HFFc6 (cell line): ENCODE measurements around the gene HAL. TPM values are rescaled to one million over a fixed set of nuclear protein-coding genes. Genes with fewer than 3 reads are reported as not detected.

Experiments
- DNase-seq: peaks from one replicate; pipeline ENCODE4 v3.0.0-alpha.2; 2018
- H3K27ac Mint-ChIP-seq: 2 replicates; pipeline ENCODE4 v1.8.0; 2020; ENCODE audit warnings: mild to moderate bottlenecking, mixed read lengths
- H3K27me3 Mint-ChIP-seq: 2 replicates; pipeline ENCODE4 v1.8.0; 2021; ENCODE audit warnings: mild to moderate bottlenecking, moderate library complexity, mixed read lengths; ENCODE audit not compliant: insufficient read depth
- H3K36me3 Mint-ChIP-seq: 2 replicates; pipeline ENCODE4 v1.8.0; 2021; ENCODE audit warnings: low read depth, mixed read lengths
- H3K4me1 Mint-ChIP-seq: 2 replicates; pipeline ENCODE4 v1.8.0; 2020; ENCODE audit warnings: low read depth, mixed read lengths
- H3K4me3 Mint-ChIP-seq: 2 replicates; pipeline ENCODE4 v1.8.0; 2020; ENCODE audit warnings: mild to moderate bottlenecking, moderate library complexity, mixed read lengths
- H3K9me3 Mint-ChIP-seq: 2 replicates; pipeline ENCODE4 v1.8.0; 2020; ENCODE audit warnings: mild to moderate bottlenecking, mixed read lengths
- total RNA-seq, 6 experiments: library from RNA; stranded (reverse); fragmentation: NEBNext Ultra II Directional; extraction: Animal tissue kit (Norgen Biotek cat#: 25700); gene quantifications; 2 replicates in 1 of 6; 3 replicates in 5 of 6; pipeline ENCODE4 v1.2.3, GENCODE V29; 2021
- TF ChIP-seq, protein P1 (sequence below): fragments of 200-600 bp; sonication (generic); IDR thresholded peaks from 2 replicates; pipeline ENCODE4 v1.5.0; 2021; ENCODE audit warnings: antibody characterized with exemption, mild to moderate bottlenecking

Gene HAL
- total RNA-seq, 6 experiments from 2014 or later: not detected

DNA sequence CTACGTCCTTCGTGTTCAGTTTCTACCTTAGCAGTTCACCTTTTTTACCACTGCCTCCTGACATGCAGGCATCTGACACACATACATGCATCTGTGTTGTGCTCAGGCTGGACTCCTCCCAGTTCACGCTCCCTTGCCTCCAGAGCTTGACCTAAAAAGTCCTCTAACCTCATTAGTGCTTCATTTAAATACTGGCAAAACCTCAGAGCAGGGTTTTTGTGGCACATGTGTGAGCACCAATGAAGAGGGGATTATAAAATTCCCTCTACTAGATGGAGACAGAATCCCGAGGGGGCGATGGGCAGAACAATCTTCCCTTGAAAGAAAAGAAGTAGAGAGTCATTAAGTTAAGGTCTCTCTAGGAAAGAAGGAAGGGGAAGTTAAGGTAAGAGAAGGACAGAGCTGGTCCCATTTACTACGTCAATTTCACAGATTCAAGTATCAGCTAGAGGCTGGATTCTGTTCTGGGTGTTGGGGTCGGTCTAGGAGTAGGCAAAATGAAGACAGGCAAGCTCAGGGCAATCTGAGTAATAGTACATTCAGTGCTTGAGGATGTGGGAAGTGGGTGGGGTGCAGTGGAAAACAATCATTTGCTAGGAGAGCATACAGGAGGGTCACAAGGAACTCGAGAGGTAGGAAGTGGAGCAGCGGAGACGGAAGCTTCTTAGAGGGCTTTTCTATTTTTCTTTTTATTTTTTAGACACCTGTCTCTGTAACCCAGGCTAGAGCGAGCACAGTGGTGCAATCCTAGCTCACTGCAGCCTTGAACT lies 7.5 kb downstream of the HAL start:
- no peak for DNase-seq
- H3K36me3 Mint-ChIP-seq: no peaks in the 10 kb centered on the region
- peaks cover 30% of the 10 kb centered on the region for H3K27me3 Mint-ChIP-seq
- no peak overlapping the region for H3K4me3 Mint-ChIP-seq
- H3K9me3 Mint-ChIP-seq: no peaks in the 10 kb centered on the region
- H3K4me1 Mint-ChIP-seq: peaks cover 6% of the 10 kb centered on the region; the same call in 1 of the 2 replicates
- no peak overlapping the region for H3K27ac Mint-ChIP-seq
- TF ChIP-seq, protein P1, sequence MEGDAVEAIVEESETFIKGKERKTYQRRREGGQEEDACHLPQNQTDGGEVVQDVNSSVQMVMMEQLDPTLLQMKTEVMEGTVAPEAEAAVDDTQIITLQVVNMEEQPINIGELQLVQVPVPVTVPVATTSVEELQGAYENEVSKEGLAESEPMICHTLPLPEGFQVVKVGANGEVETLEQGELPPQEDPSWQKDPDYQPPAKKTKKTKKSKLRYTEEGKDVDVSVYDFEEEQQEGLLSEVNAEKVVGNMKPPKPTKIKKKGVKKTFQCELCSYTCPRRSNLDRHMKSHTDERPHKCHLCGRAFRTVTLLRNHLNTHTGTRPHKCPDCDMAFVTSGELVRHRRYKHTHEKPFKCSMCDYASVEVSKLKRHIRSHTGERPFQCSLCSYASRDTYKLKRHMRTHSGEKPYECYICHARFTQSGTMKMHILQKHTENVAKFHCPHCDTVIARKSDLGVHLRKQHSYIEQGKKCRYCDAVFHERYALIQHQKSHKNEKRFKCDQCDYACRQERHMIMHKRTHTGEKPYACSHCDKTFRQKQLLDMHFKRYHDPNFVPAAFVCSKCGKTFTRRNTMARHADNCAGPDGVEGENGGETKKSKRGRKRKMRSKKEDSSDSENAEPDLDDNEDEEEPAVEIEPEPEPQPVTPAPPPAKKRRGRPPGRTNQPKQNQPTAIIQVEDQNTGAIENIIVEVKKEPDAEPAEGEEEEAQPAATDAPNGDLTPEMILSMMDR: no peak

DNA sequence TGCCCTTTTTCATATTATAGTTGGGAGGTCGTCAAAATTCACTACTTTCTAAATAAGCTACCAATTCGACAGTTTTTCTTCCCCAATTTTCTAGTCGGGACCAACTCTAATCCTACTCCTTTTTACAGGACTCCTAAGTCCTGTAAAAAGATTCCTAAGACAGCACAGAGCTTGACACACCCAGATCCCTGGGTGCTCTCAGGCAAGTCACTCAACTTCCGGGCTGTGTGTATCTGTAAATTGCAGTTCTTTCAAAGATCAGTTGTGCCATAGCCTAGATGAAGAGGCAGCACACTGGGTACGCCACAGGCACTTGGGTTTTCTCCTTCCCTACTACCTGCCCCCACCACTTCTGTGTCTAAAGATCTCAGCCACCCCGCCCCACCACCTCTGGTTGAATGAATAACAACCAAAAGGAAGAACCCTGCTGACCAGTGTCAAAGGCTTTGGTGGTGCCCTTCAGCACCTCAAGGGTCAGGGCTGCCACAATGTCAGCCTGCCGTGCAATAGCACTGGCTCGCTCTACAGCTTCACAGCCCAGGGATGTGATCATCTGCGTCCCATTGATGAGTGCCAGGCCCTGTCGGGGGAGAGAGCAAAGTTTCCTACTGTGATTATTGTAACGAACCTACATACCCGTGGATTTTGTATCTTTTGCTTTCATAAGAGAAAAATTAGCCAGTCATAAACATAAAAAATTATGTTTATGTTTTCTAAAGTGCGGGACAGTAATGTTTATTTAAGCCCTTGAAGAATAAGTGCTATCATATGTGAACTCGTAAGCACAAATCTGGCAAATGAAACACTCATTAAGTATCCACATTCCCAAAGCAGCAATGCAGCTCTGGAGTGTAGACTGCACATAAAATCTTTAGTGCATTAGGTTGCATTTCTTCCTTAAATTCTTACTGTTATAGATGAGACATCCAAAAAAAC lies 9.2 kb downstream of the HAL start:
- H3K27ac Mint-ChIP-seq: no peak overlapping the region
- H3K4me1 Mint-ChIP-seq: peaks cover 6% of the 10 kb centered on the region; the same call in 1 of the 2 replicates
- TF ChIP-seq, protein P1: no peak
- H3K9me3 Mint-ChIP-seq: no peaks in the 10 kb centered on the region
- H3K27me3 Mint-ChIP-seq: peaks cover 23% of the 10 kb centered on the region
- no peaks in the 10 kb centered on the region for H3K36me3 Mint-ChIP-seq
- no peak overlapping the region for H3K4me3 Mint-ChIP-seq
- no peak for DNase-seq

DNA sequence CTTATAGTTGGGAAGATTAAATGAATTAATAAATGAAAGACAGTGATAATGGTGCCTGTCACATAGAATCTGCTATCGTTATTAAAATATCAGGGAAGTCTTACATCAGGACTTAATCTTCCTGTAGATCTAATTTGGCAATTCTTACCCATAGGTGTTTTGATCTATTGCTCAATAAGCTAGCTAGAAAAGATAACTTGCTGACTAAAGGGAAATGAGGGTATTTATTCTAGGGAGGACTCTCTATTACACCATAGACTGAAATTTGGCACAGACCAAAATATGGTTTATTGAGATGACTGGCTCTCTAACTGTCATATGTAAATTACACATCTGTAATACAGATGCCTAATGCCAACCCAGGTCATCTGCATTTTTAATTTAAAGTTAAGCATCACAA lies 11.5 kb downstream of the HAL start:
- no peak overlapping the region for H3K27ac Mint-ChIP-seq
- peaks cover 19% of the 10 kb centered on the region for H3K27me3 Mint-ChIP-seq
- peaks cover 6% of the 10 kb centered on the region; the same call in 1 of the 2 replicates for H3K4me1 Mint-ChIP-seq
- DNase-seq: no peak
- no peaks in the 10 kb centered on the region for H3K36me3 Mint-ChIP-seq
- TF ChIP-seq, protein P1: no peak
- H3K4me3 Mint-ChIP-seq: no peak overlapping the region
- H3K9me3 Mint-ChIP-seq: no peaks in the 10 kb centered on the region

DNA sequence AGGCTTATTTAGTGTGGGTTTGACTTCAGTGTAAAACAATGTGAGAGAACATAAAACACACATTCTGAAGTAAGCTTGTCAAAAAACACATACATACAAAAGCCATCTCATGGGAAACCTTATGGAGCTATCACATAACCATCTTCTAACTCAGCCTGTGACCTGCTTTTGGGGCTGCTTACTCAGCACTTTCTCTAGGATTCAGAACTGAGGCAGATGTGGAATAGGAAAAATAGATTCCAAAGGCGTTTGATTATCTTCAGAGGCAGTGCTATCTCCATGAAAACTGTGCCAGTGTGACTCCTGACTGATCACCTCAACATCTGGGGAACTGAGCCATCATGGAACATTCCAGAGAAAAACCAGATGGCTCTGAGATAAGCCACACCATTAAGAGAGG lies 13.5 kb downstream of the HAL start:
- no peak overlapping the region for H3K27ac Mint-ChIP-seq
- H3K27me3 Mint-ChIP-seq: peaks cover 21% of the 10 kb centered on the region
- no peaks in the 10 kb centered on the region for H3K36me3 Mint-ChIP-seq
- no peak overlapping the region for H3K4me3 Mint-ChIP-seq
- H3K4me1 Mint-ChIP-seq: peaks cover 6% of the 10 kb centered on the region; the same call in 1 of the 2 replicates
- DNase-seq: no peak
- TF ChIP-seq, protein P1: no peak
- no peaks in the 10 kb centered on the region for H3K9me3 Mint-ChIP-seq

DNA sequence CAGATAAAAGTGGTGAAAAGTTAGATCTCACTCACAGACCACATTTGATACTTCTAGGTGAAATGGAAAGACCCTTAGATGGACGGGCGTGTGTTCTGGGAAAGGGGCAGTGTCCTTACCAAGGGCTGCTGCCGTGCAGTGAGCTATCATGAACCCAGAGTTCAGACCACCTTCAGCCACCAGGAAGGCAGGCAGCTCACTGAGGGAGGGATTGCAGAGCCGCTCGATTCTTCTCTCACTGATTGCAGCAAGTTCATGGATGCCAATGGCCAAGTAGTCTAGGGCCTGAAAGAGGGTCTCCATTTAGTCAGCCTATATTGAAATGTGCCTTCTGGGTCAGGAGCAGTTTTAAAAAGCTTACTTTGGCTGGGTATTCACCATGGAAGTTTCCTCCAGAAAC lies 15.7 kb downstream of the HAL start:
- Mint-ChIP-seq H3K27ac (no peak overlapping the region), H3K27me3 (peaks cover 29% of the 10 kb centered on the region), H3K4me3 (no peak overlapping the region), H3K36me3 (no peaks in the 10 kb centered on the region), H3K9me3 (no peaks in the 10 kb centered on the region), H3K4me1 (no peaks in the 10 kb centered on the region)
- DNase-seq: no peak
- TF ChIP-seq, protein P1: no peak
